H1 (cell line): Measurements from ENCODE around the gene NWD2. TPM values are rescaled to one million over a fixed set of nuclear protein-coding genes. Genes with fewer than 3 reads are reported as not detected.

Experiments used
- CTCF ChIA-PET: fragments of 300-600 bp; sonication (Branson Sonifier 250); formaldehyde crosslinking; loops from one replicate; lab custom pipeline; 2021; ENCODE audit not compliant: partially characterized antibody; lab: Charles Lee
- POLR2A ChIA-PET: fragments of 300-600 bp; sonication (Branson Sonifier 250); formaldehyde crosslinking; loops from one replicate; lab custom pipeline; 2021; ENCODE audit warnings: inconsistent platforms; ENCODE audit not compliant: partially characterized antibody; lab: Charles Lee
- DNase-seq, 2 experiments: peaks; one replicate each; pipeline versions ENCODE4 v3.0.0 to v3.0.0-alpha.2; 2010 to 2022; ENCODE audit warnings: low spot score in 2 of 2, low read depth in 1 of 2, mixed read lengths in 1 of 2
- FAIRE-seq: peaks from 2 replicates; lab custom pipeline; 2011; peaks lifted over from hg19 to GRCh38; lab: Jason Lieb, UNC
- H2AFZ ChIP-seq: 2 replicates; pipeline ENCODE4 v1.8.1; 2012; ENCODE audit warnings: low read length, inconsistent platforms
- H2AK5ac ChIP-seq: 2 replicates; pipeline ENCODE4 v1.6.1; 2013; ENCODE audit warnings: low read depth, low read length
- H2BK120ac ChIP-seq: replicated peaks from 2 replicates; pipeline ENCODE3; 2013; ENCODE audit warnings: low read depth, low read length, inconsistent platforms
- H2BK12ac ChIP-seq: 2 replicates; pipeline ENCODE4 v1.6.1; 2013; ENCODE audit warnings: low read depth, low read length
- H2BK15ac ChIP-seq: 2 replicates; pipeline ENCODE4 v1.6.1; 2013; ENCODE audit warnings: low read length
- H2BK20ac ChIP-seq: 2 replicates; pipeline ENCODE4 v1.6.1; 2013; ENCODE audit warnings: low read length
- H2BK5ac ChIP-seq: 2 replicates; pipeline ENCODE4 v1.6.1; 2013; ENCODE audit warnings: low read depth, low read length
- H3K14ac ChIP-seq: 2 replicates; pipeline ENCODE4 v1.6.1; 2013; ENCODE audit warnings: inconsistent platforms; ENCODE audit not compliant: insufficient read length
- H3K18ac ChIP-seq: 2 replicates; pipeline ENCODE4 v1.6.1; 2013; ENCODE audit warnings: low read length; ENCODE audit errors: extremely low read depth
- H3K23ac ChIP-seq: 2 replicates; pipeline ENCODE4 v1.6.1; 2013; ENCODE audit warnings: inconsistent platforms; ENCODE audit not compliant: insufficient read length
- H3K23me2 ChIP-seq: 2 replicates; pipeline ENCODE4 v1.6.1; 2013; ENCODE audit warnings: low read depth, low read length
- H3K27ac ChIP-seq: 2 replicates; pipeline ENCODE4 v1.6.1; 2011; ENCODE audit warnings: low read depth, low read length, inconsistent platforms
- H3K27me3 ChIP-seq, 4 experiments: replicated peaks in 1 of 4; 1 replicate in 1 of 4; 2 replicates in 3 of 4; pipeline versions ENCODE4 v1.6.1 to v1.8.1; 2011 to 2013; ENCODE audit warnings: low read length in 3 of 4, mild to moderate bottlenecking in 3 of 4, inconsistent platforms in 2 of 4, mixed read lengths in 2 of 4, moderate library complexity in 1 of 4; ENCODE audit not compliant: control insufficient read depth in 3 of 4, insufficient read depth in 3 of 4; ENCODE audit errors: extremely low read depth in 1 of 4
- H3K36me3 ChIP-seq, 4 experiments: 2 replicates each; pipeline versions ENCODE4 v1.6.1 to v1.8.1; 2011 to 2013; ENCODE audit warnings: mild to moderate bottlenecking in 4 of 4, low read length in 3 of 4, moderate library complexity in 2 of 4, control low read depth in 1 of 4, inconsistent platforms in 1 of 4; ENCODE audit not compliant: insufficient read depth in 4 of 4, control insufficient read depth in 2 of 4
- H3K4ac ChIP-seq: replicated peaks from 2 replicates; pipeline ENCODE3; 2013; ENCODE audit warnings: low read length, low read depth, mixed read lengths, inconsistent platforms; ENCODE audit not compliant: insufficient read length
- H3K4me1 ChIP-seq, 4 experiments: replicated peaks in 1 of 4; 1 replicate in 1 of 4; 2 replicates in 3 of 4; pipeline versions ENCODE4 v1.6.1 to v1.8.1; 2011 to 2013; ENCODE audit warnings: low read length in 3 of 4, inconsistent platforms in 2 of 4, mixed read lengths in 1 of 4; ENCODE audit not compliant: insufficient read depth in 4 of 4, control insufficient read depth in 3 of 4
- H3K4me2 ChIP-seq, 2 experiments: 2 replicates each; pipeline versions ENCODE4 v1.6.1 to v1.8.1; 2011 to 2013; ENCODE audit warnings: low read depth in 2 of 2, low read length in 2 of 2, control low read depth in 1 of 2, inconsistent platforms in 1 of 2, mild to moderate bottlenecking in 1 of 2; ENCODE audit not compliant: insufficient read depth in 1 of 2
- H3K4me3 ChIP-seq, 4 experiments: fragments of 200-600, 300-600 bp in 1 of 4; sonication (generic), shearing (Covaris generic), sonication (Bioruptor Twin) in 1 of 4; 2 replicates each; pipeline versions ENCODE4 v1.5.1 to v1.8.1; 2011 to 2016; ENCODE audit warnings: low read length in 4 of 4, low read depth in 3 of 4, control low read depth in 2 of 4, inconsistent platforms in 2 of 4, mild to moderate bottlenecking in 2 of 4, mixed read lengths in 1 of 4, moderate library complexity in 1 of 4; ENCODE audit not compliant: insufficient read depth in 2 of 4; ENCODE audit errors: extremely low read depth in 1 of 4
- H3K56ac ChIP-seq: replicated peaks from 2 replicates; pipeline ENCODE3; 2013; ENCODE audit warnings: low read depth, mild to moderate bottlenecking, mixed read lengths, low read length, inconsistent platforms; ENCODE audit not compliant: insufficient read length
- H3K79me1 ChIP-seq: 2 replicates; pipeline ENCODE4 v1.6.1; 2013; ENCODE audit warnings: low read depth, low read length, control low read depth
- H3K79me2 ChIP-seq, 2 experiments: 2 replicates each; pipeline versions ENCODE4 v1.6.1 to v1.8.1; 2012 to 2013; ENCODE audit warnings: low read length in 2 of 2, mild to moderate bottlenecking in 2 of 2, inconsistent platforms in 1 of 2; ENCODE audit not compliant: insufficient read depth in 2 of 2, control insufficient read depth in 1 of 2
- H3K9ac ChIP-seq, 4 experiments: replicated peaks in 1 of 4; 1 replicate in 1 of 4; 2 replicates in 3 of 4; pipeline versions ENCODE4 v1.6.1 to v1.8.1; 2011 to 2013; ENCODE audit warnings: low read depth in 3 of 4, low read length in 3 of 4, control low read depth in 2 of 4, mild to moderate bottlenecking in 2 of 4, moderate library complexity in 2 of 4, inconsistent platforms in 1 of 4; ENCODE audit errors: extremely low read depth in 1 of 4
- H3K9me3 ChIP-seq, 2 experiments: 2 replicates each; pipeline versions ENCODE4 v1.6.1 to v1.8.1; 2012 to 2013; ENCODE audit warnings: mild to moderate bottlenecking in 2 of 2, moderate library complexity in 2 of 2, control low read depth in 1 of 2, inconsistent platforms in 1 of 2, low read depth in 1 of 2, low read length in 1 of 2, mixed read lengths in 1 of 2; ENCODE audit not compliant: insufficient read depth in 2 of 2
- H4K20me1 ChIP-seq, 2 experiments: replicated peaks in 1 of 2; 2 replicates each; pipeline versions ENCODE3 to v1.8.1; 2011 to 2013; ENCODE audit warnings: inconsistent platforms in 2 of 2, low read length in 2 of 2, mild to moderate bottlenecking in 1 of 2; ENCODE audit not compliant: insufficient read depth in 2 of 2, control insufficient read depth in 1 of 2
- H4K5ac ChIP-seq: 2 replicates; pipeline ENCODE4 v1.6.1; 2013; ENCODE audit warnings: low read length, low read depth, mixed read lengths, inconsistent platforms; ENCODE audit not compliant: insufficient read length
- H4K8ac ChIP-seq: 2 replicates; pipeline ENCODE4 v1.8.0; 2013; ENCODE audit warnings: mild to moderate bottlenecking, moderate library complexity, low read length, inconsistent platforms; ENCODE audit not compliant: insufficient read depth; ENCODE audit errors: extremely low read depth
- H4K91ac ChIP-seq: replicated peaks from 2 replicates; pipeline ENCODE3; 2013; ENCODE audit warnings: low read length, mixed read lengths, inconsistent platforms; ENCODE audit not compliant: insufficient read length
- ATF3 ChIP-seq: IDR thresholded peaks from 2 replicates; pipeline ENCODE4 v1.6.1; 2011; ENCODE audit warnings: low read depth, mild to moderate bottlenecking, low read length; ENCODE audit not compliant: insufficient read depth
- CBX5 ChIP-seq: fragments of 300-800, 300-1000 bp; sonication (generic); IDR thresholded peaks from 2 replicates; pipeline ENCODE4 v1.7.1; 2016; ENCODE audit warnings: antibody characterized with exemption, low read length, low read depth
- CBX8 ChIP-seq: fragments of 300-800, 300-1000 bp; sonication (generic); IDR thresholded peaks from 2 replicates; pipeline ENCODE4 v1.7.1; 2016; ENCODE audit warnings: low read depth, low read length, borderline replicate concordance
- CEBPB ChIP-seq: IDR thresholded peaks from 2 replicates; pipeline ENCODE4 v1.6.1; 2012; ENCODE audit warnings: low read depth, low read length
- CTBP2 ChIP-seq: IDR thresholded peaks from 2 replicates; pipeline ENCODE4 v1.7.0; 2011; ENCODE audit warnings: borderline replicate concordance, mild to moderate bottlenecking, moderate library complexity, mixed read lengths, low read length; ENCODE audit not compliant: insufficient read depth, insufficient read length
- EGR1 ChIP-seq: IDR thresholded peaks from 2 replicates; pipeline ENCODE4 v1.6.1; 2011; ENCODE audit warnings: low read depth, low read length, borderline replicate concordance
- JUND ChIP-seq: IDR thresholded peaks from 2 replicates; pipeline ENCODE4 v1.6.1; 2011; ENCODE audit warnings: mild to moderate bottlenecking, improper control_type of control experiment, low read length
- KDM5A ChIP-seq: fragments of 200-600 bp; IDR thresholded peaks from 2 replicates; pipeline ENCODE4 v1.7.1; 2012; ENCODE audit warnings: mild to moderate bottlenecking, low read length, inconsistent platforms, mixed read lengths
- RAD21 ChIP-seq, 2 experiments: IDR thresholded peaks in 1 of 2; conservative IDR thresholded peaks in 1 of 2; 2 replicates each; pipeline ENCODE4 v1.6.1; 2011; ENCODE audit warnings: low read depth in 2 of 2, low read length in 2 of 2, improper control_type of control experiment in 1 of 2, inconsistent platforms in 1 of 2, mild to moderate bottlenecking in 1 of 2, moderate library complexity in 1 of 2
- RBBP5 ChIP-seq: IDR thresholded peaks from 2 replicates; pipeline ENCODE4 v1.7.1; 2012; ENCODE audit warnings: low read depth, mild to moderate bottlenecking, inconsistent platforms, low read length, moderate library complexity, borderline replicate concordance
- SP1 ChIP-seq: IDR thresholded peaks from 2 replicates; pipeline ENCODE4 v1.6.1; 2011; ENCODE audit warnings: low read depth, low read length
- SP2 ChIP-seq: IDR thresholded peaks from 2 replicates; pipeline ENCODE4 v1.6.1; 2012; ENCODE audit warnings: mild to moderate bottlenecking, low read length, inconsistent platforms
- WGBS, 2 experiments: shearing (Covaris generic) in 1 of 2; methylation state at CpG; one replicate each; pipeline versions ENCODE4 v1.1.6 to v1.1.7; 2013 to 2015; ENCODE audit warnings: low lambda C conversion rate in 2 of 2, mixed read lengths in 2 of 2, inconsistent platforms in 1 of 2, low coverage in 1 of 2, missing lambda C conversion rate in 1 of 2; ENCODE audit not compliant: insufficient replicate concordance in 2 of 2, insufficient coverage in 1 of 2, insufficient read length in 1 of 2; ENCODE audit errors: extremely low coverage in 1 of 2, missing lambda C conversion rate in 1 of 2; 5-methylcytosine and 5-hydroxymethylcytosine counted together
- polyA plus RNA-seq, 7 experiments: library from polyadenylated mRNA; depleted of rRNA in 3 of 7; stranded (reverse) in 5 of 7; unstranded in 2 of 7; fragments of >200 nt in 5 of 7; fragments of 200-250 nt in 2 of 7; gene quantifications; 1 replicate in 5 of 7; 2 replicates in 1 of 7; 4 replicates in 1 of 7; pipeline versions ENCODE4 v1.2.1 to v1.2.3, GENCODE V29; 2011 to 2013; ENCODE audit warnings: missing spikeins in 2 of 7, mixed read lengths in 2 of 7
- total RNA-seq: library from RNA; stranded (reverse); fragmentation: NEBNext Ultra II Directional; extraction: Animal tissue kit (Norgen Biotek cat#: 25700); gene quantifications from 2 replicates; pipeline ENCODE4 v1.2.1, GENCODE V29; 2021

NWD2 gene
- total and polyA plus RNA-seq, 2 of the 8 experiments (the other 6 are each of a cell fraction or from before 2014, with no cell fraction given) = under 0.01 TPM; not detected in 1

GRCh38 chr4:37469286-37469685 is 224.7 kb downstream of the NWD2 start:
- no peaks in the 10 kb centered on the region for H3K79me2 ChIP-seq
- H4K5ac ChIP-seq = no peak overlapping the region
- H2BK15ac ChIP-seq = no peak overlapping the region
- H3K27me3 ChIP-seq = no peaks in the 10 kb centered on the region
- no peak overlapping the region for H3K14ac ChIP-seq
- DNase-seq = no peak
- no peak overlapping the region for H2BK5ac ChIP-seq
- no peak overlapping the region for H3K9ac ChIP-seq
- no peak overlapping the region for H3K23ac ChIP-seq
- no peak overlapping the region for H2BK20ac ChIP-seq
- H3K4me3 ChIP-seq = no peak overlapping the region
- no peak overlapping the region for H3K27ac ChIP-seq
- no peak overlapping the region for H3K18ac ChIP-seq
- 93% methylated on average over 2 of the region's 2 CpGs; no CpG with 5 or more reads in 1 of the 2 experiments for WGBS, 2 experiments
- no peak overlapping the region for H3K4ac ChIP-seq
- peaks cover 0 to 2% of the 10 kb centered on the region in 2 experiments for H4K20me1 ChIP-seq
- no peak overlapping the region for H2BK120ac ChIP-seq
- no peaks in the 10 kb centered on the region for H3K79me1 ChIP-seq
- H3K4me2 ChIP-seq = no peak overlapping the region
- no peak overlapping the region for H2BK12ac ChIP-seq
- no peak for FAIRE-seq
- H4K91ac ChIP-seq = no peak overlapping the region
- no peaks in the 10 kb centered on the region for H3K23me2 ChIP-seq
- H3K9me3 ChIP-seq = no peaks in the 10 kb centered on the region
- ChIA-PET POLR2A (no interaction called here), CTCF (interaction anchor here (1.1 to 4.1 kb wide), 3 partner anchors 15 to 97 kb away, joined by 3 to 18 read pairs (median 4); a partner anchor contains a TSS)
- H3K36me3 ChIP-seq = no peaks in the 10 kb centered on the region
- H2AFZ ChIP-seq = no peak overlapping the region
- TF ChIP-seq SP1 (no peak), RBBP5 (no peak), CBX5 (no peak), ATF3 (no peak), CEBPB (no peak), JUND (no peak), EGR1 (no peak), CTBP2 (no peak), RAD21 (IDR thresholded peaks at IDR 0.05 in 1 of 2, conservative IDR thresholded peaks at IDR 0.05 in 1 of 2; ENCODE audit: low read depth in 2 of 2, low read length in 2 of 2) (no peak), SP2 (no peak), CBX8 (no peak), KDM5A (no peak)
- no peak overlapping the region for H2AK5ac ChIP-seq
- H4K8ac ChIP-seq = no peak overlapping the region
- H3K4me1 ChIP-seq = no peaks in the 10 kb centered on the region
- H3K56ac ChIP-seq = no peak overlapping the region
